ENCODE measurements around the gene RIMBP2. TPM values are rescaled to one million over a fixed set of nuclear protein-coding genes. Genes with fewer than 3 reads are reported as not detected.
A peak's percentile ranks its signal among the peaks of the same experiment; 100 is the strongest.

The RIMBP2 gene
- total and polyA plus RNA-seq, 9 of the 15 experiments (the other 6 are each of a cell fraction or from before 2014, with no cell fraction given): not detected

DNA sequence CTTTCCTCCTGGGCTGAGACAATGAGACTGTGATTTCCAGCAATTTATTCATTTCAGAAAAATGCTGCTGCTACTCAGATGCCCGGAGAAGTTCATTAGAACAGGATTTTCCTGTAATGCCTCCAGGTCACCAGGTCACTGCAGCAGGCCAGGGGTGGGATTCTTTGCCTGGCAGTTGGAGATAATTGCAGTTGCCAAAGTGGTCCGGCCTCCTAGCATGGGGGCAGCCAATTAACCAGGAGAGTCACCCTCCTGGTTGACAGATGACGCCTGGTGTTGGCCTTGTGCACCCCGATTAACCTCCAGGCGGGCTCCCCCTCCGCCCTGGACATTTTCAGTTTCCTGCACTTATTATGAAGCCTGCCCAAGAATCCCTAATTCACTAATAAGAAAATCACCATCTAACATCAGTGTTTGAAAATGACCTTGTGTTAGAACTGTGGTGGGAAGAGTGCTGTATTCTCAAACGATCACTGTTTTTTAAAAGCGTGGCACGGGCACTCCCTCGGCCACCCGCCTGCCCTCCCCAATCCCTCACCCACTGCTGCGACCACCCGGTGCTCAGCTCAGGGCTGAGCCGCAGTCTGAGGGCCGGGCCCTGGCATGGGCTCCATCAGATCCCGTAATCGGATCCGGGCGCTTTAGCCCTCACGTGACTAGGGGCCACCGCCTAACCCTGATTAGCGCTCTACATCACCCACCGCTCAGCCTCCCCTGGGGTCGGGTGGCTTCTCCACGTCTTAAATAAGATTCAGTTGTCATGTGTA lies 12.9 kb downstream of the RIMBP2 start:
- Histone ChIP-seq H3K27ac (ENCODE audit: extremely low read depth, low read depth, low read length) (no peak overlapping the region), H3K4me1 (replicated peaks in 1 of 2; ENCODE audit: control insufficient read depth in 2 of 2, insufficient read depth in 2 of 2, low read length in 2 of 2) (peaks cover 0 to 4% of the 10 kb centered on the region in 2 experiments; a peak in 2 of 5 replicates), H4K20me1 (replicated peaks; ENCODE audit: control insufficient read depth, insufficient read depth, low read length) (no peaks in the 10 kb centered on the region; the same call in 1 of the 2 replicates), H3K79me2 (ENCODE audit: control insufficient read depth, insufficient read depth, low read length) (no peaks in the 10 kb centered on the region), H3K27me3 (ENCODE audit: control insufficient read depth in 2 of 2, insufficient read depth in 2 of 2, low read length in 2 of 2) (peaks cover 45 to 75% of the 10 kb centered on the region in 2 experiments), H3K4me2 (ENCODE audit: insufficient read depth, low read length) (no peak overlapping the region), H3K4me3 (no peak overlapping the region), H3K36me3 (ENCODE audit: control insufficient read depth, insufficient read depth, low read length) (no peaks in the 10 kb centered on the region), H3K9me1 (ENCODE audit: control insufficient read depth, insufficient read depth, low read length) (no peaks in the 10 kb centered on the region), H3K9ac (ENCODE audit: insufficient read depth in 1 of 2, low read depth in 2 of 2, low read length in 2 of 2) (no peak overlapping the region), H3K9me3 (replicated peaks; ENCODE audit: control insufficient read depth, insufficient read depth, low read depth, low read length) (no peaks in the 10 kb centered on the region), H2AFZ (ENCODE audit: low read depth, low read length) (no peak overlapping the region)
- DNase-seq (ENCODE audit: extremely low read depth in 1 of 4, low spot score in 3 of 4) (no peak), ATAC-seq (no peak), FAIRE-seq (no peak)
- ChIA-PET POLR2A (no interaction called here), CTCF (ENCODE audit: low intra/inter-chr PET ratio) (no interaction called here)
- WGBS (ENCODE audit: insufficient coverage, low coverage, missing lambda C conversion rate): 1% methylated on average over 25 of the region's 25 CpGs
- BruUV-seq (replicated peaks): no TSS peak
- TF ChIP-seq, protein P1, sequence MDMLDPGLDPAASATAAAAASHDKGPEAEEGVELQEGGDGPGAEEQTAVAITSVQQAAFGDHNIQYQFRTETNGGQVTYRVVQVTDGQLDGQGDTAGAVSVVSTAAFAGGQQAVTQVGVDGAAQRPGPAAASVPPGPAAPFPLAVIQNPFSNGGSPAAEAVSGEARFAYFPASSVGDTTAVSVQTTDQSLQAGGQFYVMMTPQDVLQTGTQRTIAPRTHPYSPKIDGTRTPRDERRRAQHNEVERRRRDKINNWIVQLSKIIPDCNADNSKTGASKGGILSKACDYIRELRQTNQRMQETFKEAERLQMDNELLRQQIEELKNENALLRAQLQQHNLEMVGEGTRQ (CRISPR knock-in tag; IDR thresholded peaks at IDR 0.05): peak; percentile 43
- TF ChIP-seq ADNP (tag; IDR thresholded peaks at IDR 0.05) (no peak), TFE3 (CRISPR knock-in tag; IDR thresholded peaks at IDR 0.05) (peak; percentile 16; the same call in 1 of the 2 replicates), TAL1 (IDR thresholded peaks at IDR 0.05) (no peak), SAFB (IDR thresholded peaks at IDR 0.05; ENCODE audit: borderline replicate concordance, low read depth, low read length) (no peak), RUNX1 (IDR thresholded peaks at IDR 0.05; ENCODE audit: low read depth) (no peak), ZNF76 (CRISPR knock-in tag; IDR thresholded peaks at IDR 0.05; ENCODE audit: borderline replicate concordance) (no peak)
- TF ChIP-seq, protein P2, sequence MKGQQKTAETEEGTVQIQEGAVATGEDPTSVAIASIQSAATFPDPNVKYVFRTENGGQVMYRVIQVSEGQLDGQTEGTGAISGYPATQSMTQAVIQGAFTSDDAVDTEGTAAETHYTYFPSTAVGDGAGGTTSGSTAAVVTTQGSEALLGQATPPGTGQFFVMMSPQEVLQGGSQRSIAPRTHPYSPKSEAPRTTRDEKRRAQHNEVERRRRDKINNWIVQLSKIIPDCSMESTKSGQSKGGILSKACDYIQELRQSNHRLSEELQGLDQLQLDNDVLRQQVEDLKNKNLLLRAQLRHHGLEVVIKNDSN (CRISPR knock-in tag; IDR thresholded peaks at IDR 0.05): 0 out of 2 replicates have a peak, but pooled peaks have one; percentile 14
- intact Hi-C loops (cut with micrococcal nuclease): no loop called here
- in situ Hi-C loops (cut with MboI): no loop called here

All from K562 (cell line).